GM12878 (cell line): ENCODE results near the gene RAB28. TPM values are rescaled to one million over a fixed set of nuclear protein-coding genes. Genes with fewer than 3 reads are reported as not detected.

Experiments used
- ATAC-seq: fragments of 200-7000 bp; cut with Tn5 transposase; 3 replicates; pipeline ENCODE4 v1.9.1; 2020; ENCODE audit warnings: mild to moderate bottlenecking, moderate library complexity
- BruUV-seq: library from RNA; stranded (reverse); fragments of 400-500 nt; replicated peaks from 2 replicates; lab custom pipeline; 2021; lab: Mats Ljungman, UMichigan
- CTCF ChIA-PET: fragments of 300-600 bp; sonication (Branson Sonifier 250); formaldehyde crosslinking; extraction: SDS; loops from one replicate; lab custom pipeline; 2021; ENCODE audit warnings: inconsistent platforms; lab: Yijun Ruan, JAX
- POLR2A ChIA-PET: fragments of 350-600 bp; formaldehyde crosslinking; extraction: SDS; loops from one replicate; lab custom pipeline; 2021; ENCODE audit warnings: inconsistent platforms; lab: Charles Lee
- RAD21 ChIA-PET: fragments of 300-600 bp; sonication (Branson Sonifier 250); formaldehyde crosslinking; loops from one replicate; lab custom pipeline; 2023; ENCODE audit warnings: antibody characterized with exemption; ENCODE audit not compliant: unreplicated experiment; lab: Charles Lee
- SMC1A ChIA-PET: fragments of 300-600 bp; sonication (Branson Sonifier 250); formaldehyde crosslinking; loops from one replicate; lab custom pipeline; 2023; ENCODE audit not compliant: unreplicated experiment, uncharacterized antibody; lab: Charles Lee
- DNase-seq: peaks from one replicate; pipeline ENCODE4 v3.0.0-alpha.2; 2011; ENCODE audit warnings: low read depth, low spot score
- FAIRE-seq: peaks from 3 replicates; lab custom pipeline; 2011; peaks lifted over from hg19 to GRCh38; lab: Jason Lieb, UNC
- H2AFZ ChIP-seq: 2 replicates; pipeline ENCODE4 v1.6.0; 2011; ENCODE audit warnings: low read depth, low read length, control low read depth; ENCODE audit not compliant: control insufficient read depth
- H3K27ac ChIP-seq: 2 replicates; pipeline ENCODE4 v1.5.1; 2011; ENCODE audit warnings: control low read depth; ENCODE audit not compliant: control insufficient read depth, insufficient read depth
- H3K27me3 ChIP-seq, 2 experiments: replicated peaks in 1 of 2; 2 replicates each; pipeline versions ENCODE4 v1.6.0 to v1.6.1; 2011; ENCODE audit warnings: low read length in 1 of 2; ENCODE audit not compliant: control insufficient read depth in 2 of 2, insufficient read depth in 2 of 2
- H3K36me3 ChIP-seq, 2 experiments: 2 replicates each; pipeline ENCODE4 v1.5.1; 2011; ENCODE audit warnings: low read length in 1 of 2; ENCODE audit not compliant: control insufficient read depth in 2 of 2, insufficient read depth in 2 of 2
- H3K4me1 ChIP-seq: 2 replicates; pipeline ENCODE4 v1.6.1; 2011; ENCODE audit warnings: mild to moderate bottlenecking, low read length, moderate library complexity, mixed read lengths; ENCODE audit not compliant: control insufficient read depth, insufficient read depth
- H3K4me2 ChIP-seq: 2 replicates; pipeline ENCODE4 v1.6.0; 2011; ENCODE audit warnings: control low read depth; ENCODE audit not compliant: control insufficient read depth, insufficient read depth
- H3K4me3 ChIP-seq: fragments of 200-600 bp; sonication (generic); 2 replicates; pipeline ENCODE4 v1.5.1; 2016
- H3K79me2 ChIP-seq: 2 replicates; pipeline ENCODE4 v1.6.0; 2011; ENCODE audit warnings: low read length; ENCODE audit not compliant: control insufficient read depth, insufficient read depth
- H3K9ac ChIP-seq: 2 replicates; pipeline ENCODE4 v1.8.0; 2011; ENCODE audit warnings: low read length, control low read depth, mixed read lengths; ENCODE audit not compliant: control insufficient read depth, insufficient read depth
- H3K9me3 ChIP-seq: replicated peaks from 3 replicates; pipeline ENCODE4 v1.5.1; 2011; ENCODE audit warnings: mild to moderate bottlenecking, low read length; ENCODE audit not compliant: control insufficient read depth, insufficient read depth
- H4K20me1 ChIP-seq: 2 replicates; pipeline ENCODE4 v1.6.0; 2011; ENCODE audit not compliant: control insufficient read depth, insufficient read depth
- DPF2 ChIP-seq: fragments of 450-650 bp; IDR thresholded peaks from 2 replicates; pipeline ENCODE4 v1.6.1; 2017; ENCODE audit warnings: mild to moderate bottlenecking
- KAT2A ChIP-seq: conservative IDR thresholded peaks from 2 replicates; pipeline ENCODE4 v1.6.1; 2011; ENCODE audit warnings: low read depth, low read length; ENCODE audit not compliant: control insufficient read depth
- NFYA ChIP-seq: IDR thresholded peaks from 2 replicates; pipeline ENCODE4 v1.6.1; 2011; ENCODE audit warnings: low read depth, mild to moderate bottlenecking, low read length, improper control_type of control experiment, borderline replicate concordance
- RFX5 ChIP-seq: IDR thresholded peaks from 2 replicates; pipeline ENCODE4 v1.6.1; 2011; ENCODE audit warnings: low read depth, low read length, improper control_type of control experiment
- SIN3A ChIP-seq: IDR thresholded peaks from 2 replicates; pipeline ENCODE4 v1.6.1; 2012; ENCODE audit warnings: low read depth, low read length, improper control_type of control experiment
- SP1 ChIP-seq: IDR thresholded peaks from one replicate; pipeline ENCODE4 v1.6.1; 2011; ENCODE audit warnings: low read depth, low read length
- SPI1 ChIP-seq: IDR thresholded peaks from 2 replicates; pipeline ENCODE4 v1.6.1; 2011; ENCODE audit warnings: low read depth, mild to moderate bottlenecking, low read length, moderate library complexity, borderline replicate concordance; ENCODE audit not compliant: insufficient read depth
- SUPT20H ChIP-seq: IDR thresholded peaks from 2 replicates; pipeline ENCODE4 v1.6.1; 2011; ENCODE audit warnings: low read depth, mild to moderate bottlenecking, low read length, moderate library complexity, borderline replicate concordance; ENCODE audit not compliant: control insufficient read depth
- WGBS: methylation state at CpG from one replicate; pipeline ENCODE4 v1.1.6; 2016; ENCODE audit warnings: low lambda C conversion rate; ENCODE audit not compliant: insufficient replicate concordance, insufficient coverage; ENCODE audit errors: missing lambda C conversion rate; 5-methylcytosine and 5-hydroxymethylcytosine counted together
- in situ Hi-C: fragments of 300-500 bp; cut with MboI; formaldehyde crosslinking; loops from 9 replicates; pipeline ENCODE4 v1.14.3; 2018; ENCODE audit warnings: mixed read lengths
- intact Hi-C: fragments of 100-400 bp; cut with micrococcal nuclease; formaldehyde crosslinking; loops from one replicate; pipeline ENCODE4 v1.14.2; 2022; ENCODE audit not compliant: unreplicated experiment
- polyA plus RNA-seq, 11 experiments: library from polyadenylated mRNA; depleted of rRNA in 4 of 11; unstranded in 6 of 11; stranded (reverse) in 5 of 11; fragments of >200 nt; fragmentation: Nextera tagmentation in 4 of 11; fragmentation: Illumina TruSeq in 1 of 11; extraction: Ambion mirVana in 4 of 11; extraction: Trizol in 1 of 11; gene quantifications; 1 replicate in 1 of 11; 2 replicates in 10 of 11; pipeline versions ENCODE4 v1.2.1 to v1.2.3, GENCODE V29; 2011 to 2016; ENCODE audit warnings: inconsistent platforms in 2 of 11, missing spikeins in 2 of 11, low read depth in 1 of 11
- total RNA-seq, 4 experiments: library from RNA; depleted of rRNA in 3 of 4; stranded (reverse); fragments of >200 nt in 3 of 4; fragmentation: Illumina TruSeq in 1 of 4; extraction: Trizol in 1 of 4; gene quantifications; 2 replicates each; pipeline versions ENCODE4 v1.2.1 to v1.2.3, GENCODE V29; 2013 to 2021
- TF ChIP-seq, protein P1 (sequence below): IDR thresholded peaks from 2 replicates; pipeline ENCODE4 v1.6.1; 2012; ENCODE audit warnings: mild to moderate bottlenecking, low read depth, low read length

RAB28 gene
- total and polyA plus RNA-seq, 10 of the 15 experiments (the other 5 are each of a cell fraction or from before 2014, with no cell fraction given) = 5.8 to 29.3 (median 16.9) TPM

DNA sequence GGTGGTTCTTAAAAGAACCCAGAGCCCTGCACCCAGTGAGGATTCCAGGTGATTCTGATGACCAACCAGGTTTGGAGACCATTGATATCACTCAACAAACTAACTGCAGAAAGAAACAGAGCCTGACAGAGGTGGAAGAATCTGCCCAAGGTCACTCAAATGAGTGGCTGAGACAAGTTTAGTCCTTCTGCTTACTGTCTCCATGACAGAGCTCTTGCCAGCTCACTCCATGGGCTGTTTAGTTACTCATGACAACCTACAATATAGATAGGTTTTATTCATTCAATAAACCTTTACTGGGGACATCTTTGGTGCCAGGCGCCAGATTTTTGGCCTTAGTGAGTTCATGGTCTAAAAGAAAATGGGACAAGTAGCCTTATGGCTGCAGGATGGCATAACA lies 124.3 kb downstream of the RAB28 start:
- ChIA-PET RAD21 (no interaction called here), SMC1A (no interaction called here), POLR2A (no interaction called here), CTCF (no interaction called here)
- H4K20me1 ChIP-seq = no peaks in the 10 kb centered on the region
- H3K36me3 ChIP-seq = no peaks in the 10 kb centered on the region
- no peak overlapping the region for H3K4me2 ChIP-seq
- intact Hi-C loops = no loop called here
- ATAC-seq = no peak
- no peak overlapping the region for H3K4me3 ChIP-seq
- H3K9ac ChIP-seq = no peak overlapping the region
- 95% methylated on average over 1 of the region's 1 CpG for WGBS
- no peaks in the 10 kb centered on the region for H3K4me1 ChIP-seq
- DNase-seq = no peak
- FAIRE-seq = no peak
- TF ChIP-seq SIN3A = no peak
- TF ChIP-seq KAT2A = no peak
- TF ChIP-seq SP1 = no peak
- TF ChIP-seq RFX5 = no peak
- no peak for TF ChIP-seq SUPT20H
- no peak for TF ChIP-seq NFYA
- H3K27me3 ChIP-seq = no peaks in the 10 kb centered on the region
- H3K27ac ChIP-seq = no peak overlapping the region
- no TSS peak for BruUV-seq
- no peak overlapping the region for H2AFZ ChIP-seq
- in situ Hi-C loops = no loop called here
- no peaks in the 10 kb centered on the region for H3K9me3 ChIP-seq
- H3K79me2 ChIP-seq = no peaks in the 10 kb centered on the region

DNA sequence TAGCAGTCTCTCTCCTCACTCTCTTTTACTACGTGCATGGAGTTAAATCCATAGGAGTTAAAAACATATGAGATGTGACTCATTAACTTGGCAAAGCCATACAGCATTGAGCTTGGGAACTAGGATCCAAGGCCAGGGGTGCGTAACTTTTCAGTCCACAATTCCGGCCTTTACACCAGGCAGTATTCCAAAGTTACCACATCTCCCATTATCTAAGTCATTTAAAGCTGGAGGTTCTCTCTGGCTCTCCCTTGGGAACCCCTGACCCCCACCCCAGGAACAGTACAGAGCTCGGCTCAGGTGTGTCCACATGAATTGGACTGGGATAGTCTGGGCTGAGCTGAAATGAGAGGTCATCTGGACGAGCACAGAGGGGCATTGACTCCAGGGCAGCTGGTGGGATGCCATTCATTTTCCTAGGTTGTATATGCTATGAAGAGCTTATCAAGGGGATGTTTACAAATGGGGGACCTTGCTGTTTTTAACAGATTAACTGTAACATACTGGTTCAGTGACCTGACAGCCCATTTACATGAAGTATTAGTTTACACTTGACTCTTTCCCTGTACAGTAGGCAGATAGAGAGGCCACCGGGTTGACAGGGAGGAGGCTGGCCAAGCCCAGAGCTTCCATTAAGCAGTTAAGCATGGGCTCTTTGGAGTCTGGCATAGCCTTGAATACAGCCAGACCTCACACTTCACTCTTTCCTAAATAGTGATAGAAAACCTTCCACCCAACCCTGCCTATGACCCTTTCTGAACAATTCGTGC lies 128.8 kb downstream of the RAB28 start:
- FAIRE-seq (no peak), ATAC-seq (no peak), DNase-seq (no peak)
- ChIA-PET RAD21 (no interaction called here), SMC1A (no interaction called here), CTCF (no interaction called here), POLR2A (no interaction called here)
- intact Hi-C loops (no loop called here), in situ Hi-C loops (no loop called here)
- Histone ChIP-seq H3K4me1 (no peaks in the 10 kb centered on the region), H3K27ac (no peak overlapping the region), H3K4me2 (no peak overlapping the region), H3K9me3 (no peaks in the 10 kb centered on the region), H3K9ac (no peak overlapping the region), H4K20me1 (no peaks in the 10 kb centered on the region), H3K4me3 (no peak overlapping the region), H3K36me3 (no peaks in the 10 kb centered on the region), H3K27me3 (no peaks in the 10 kb centered on the region), H3K79me2 (no peaks in the 10 kb centered on the region), H2AFZ (no peak overlapping the region)
- WGBS = 94% methylated on average over 7 of the region's 7 CpGs
- TF ChIP-seq DPF2 (no peak), SPI1 (no peak)
- TF ChIP-seq, protein P1, sequence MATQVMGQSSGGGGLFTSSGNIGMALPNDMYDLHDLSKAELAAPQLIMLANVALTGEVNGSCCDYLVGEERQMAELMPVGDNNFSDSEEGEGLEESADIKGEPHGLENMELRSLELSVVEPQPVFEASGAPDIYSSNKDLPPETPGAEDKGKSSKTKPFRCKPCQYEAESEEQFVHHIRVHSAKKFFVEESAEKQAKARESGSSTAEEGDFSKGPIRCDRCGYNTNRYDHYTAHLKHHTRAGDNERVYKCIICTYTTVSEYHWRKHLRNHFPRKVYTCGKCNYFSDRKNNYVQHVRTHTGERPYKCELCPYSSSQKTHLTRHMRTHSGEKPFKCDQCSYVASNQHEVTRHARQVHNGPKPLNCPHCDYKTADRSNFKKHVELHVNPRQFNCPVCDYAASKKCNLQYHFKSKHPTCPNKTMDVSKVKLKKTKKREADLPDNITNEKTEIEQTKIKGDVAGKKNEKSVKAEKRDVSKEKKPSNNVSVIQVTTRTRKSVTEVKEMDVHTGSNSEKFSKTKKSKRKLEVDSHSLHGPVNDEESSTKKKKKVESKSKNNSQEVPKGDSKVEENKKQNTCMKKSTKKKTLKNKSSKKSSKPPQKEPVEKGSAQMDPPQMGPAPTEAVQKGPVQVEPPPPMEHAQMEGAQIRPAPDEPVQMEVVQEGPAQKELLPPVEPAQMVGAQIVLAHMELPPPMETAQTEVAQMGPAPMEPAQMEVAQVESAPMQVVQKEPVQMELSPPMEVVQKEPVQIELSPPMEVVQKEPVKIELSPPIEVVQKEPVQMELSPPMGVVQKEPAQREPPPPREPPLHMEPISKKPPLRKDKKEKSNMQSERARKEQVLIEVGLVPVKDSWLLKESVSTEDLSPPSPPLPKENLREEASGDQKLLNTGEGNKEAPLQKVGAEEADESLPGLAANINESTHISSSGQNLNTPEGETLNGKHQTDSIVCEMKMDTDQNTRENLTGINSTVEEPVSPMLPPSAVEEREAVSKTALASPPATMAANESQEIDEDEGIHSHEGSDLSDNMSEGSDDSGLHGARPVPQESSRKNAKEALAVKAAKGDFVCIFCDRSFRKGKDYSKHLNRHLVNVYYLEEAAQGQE = no peak
- no TSS peak for BruUV-seq
